H9 (cell line): Measurements from ENCODE around the gene ZNRF3. TPM values are rescaled to one million over a fixed set of nuclear protein-coding genes. Genes with fewer than 3 reads are reported as not detected.

Source experiments
- DNase-seq: peaks from one replicate; pipeline ENCODE4 v3.0.0-alpha.2; 2017
- H2AFZ ChIP-seq: one replicate; pipeline ENCODE4 v1.6.1; 2013; ENCODE audit warnings: mild to moderate bottlenecking, low read length, control low read depth, moderate library complexity
- H2AK5ac ChIP-seq: 2 replicates; pipeline ENCODE4 v1.6.1; 2013; ENCODE audit warnings: low read length, control low read depth, mixed read lengths; ENCODE audit not compliant: insufficient read length
- H2BK120ac ChIP-seq: one replicate; pipeline ENCODE4 v1.6.1; 2013; ENCODE audit warnings: low read depth, mild to moderate bottlenecking, low read length, control low read depth, inconsistent platforms; ENCODE audit not compliant: poor library complexity, severe bottlenecking
- H2BK12ac ChIP-seq: 2 replicates; pipeline ENCODE4 v1.6.1; 2013; ENCODE audit warnings: low read length, control low read depth, mixed read lengths, low read depth; ENCODE audit not compliant: insufficient read length
- H2BK15ac ChIP-seq: 2 replicates; pipeline ENCODE4 v1.6.1; 2013; ENCODE audit warnings: low read depth, low read length, control low read depth
- H2BK20ac ChIP-seq: one replicate; pipeline ENCODE4 v1.6.1; 2013; ENCODE audit warnings: low read depth, mild to moderate bottlenecking, low read length, control low read depth, inconsistent platforms; ENCODE audit not compliant: poor library complexity, severe bottlenecking
- H2BK5ac ChIP-seq: 2 replicates; pipeline ENCODE4 v1.6.1; 2013; ENCODE audit warnings: low read length, control low read depth, mixed read lengths; ENCODE audit not compliant: insufficient read length
- H3K14ac ChIP-seq: 2 replicates; pipeline ENCODE4 v1.6.1; 2013; ENCODE audit warnings: low read length, control low read depth; ENCODE audit not compliant: insufficient read depth
- H3K18ac ChIP-seq: 2 replicates; pipeline ENCODE4 v1.6.1; 2013; ENCODE audit warnings: low read depth, mild to moderate bottlenecking, mixed read lengths, low read length, control low read depth; ENCODE audit not compliant: insufficient read length
- H3K23ac ChIP-seq: 2 replicates; pipeline ENCODE4 v1.6.1; 2013; ENCODE audit warnings: low read length, control low read depth, mixed read lengths, low read depth; ENCODE audit not compliant: insufficient read length
- H3K23me2 ChIP-seq: 2 replicates; pipeline ENCODE4 v1.6.1; 2013; ENCODE audit warnings: low read depth, mild to moderate bottlenecking, mixed read lengths, low read length, control low read depth; ENCODE audit not compliant: insufficient read length, poor library complexity, severe bottlenecking
- H3K27ac ChIP-seq: 2 replicates; pipeline ENCODE4 v1.5.1; 2013; ENCODE audit warnings: low read length, control low read depth, mixed read lengths, low read depth; ENCODE audit not compliant: insufficient read length
- H3K27me3 ChIP-seq: 2 replicates; pipeline ENCODE4 v1.6.1; 2013; ENCODE audit warnings: low read length, control low read depth, inconsistent platforms; ENCODE audit not compliant: insufficient read depth
- H3K4ac ChIP-seq: 2 replicates; pipeline ENCODE4 v1.6.1; 2013; ENCODE audit warnings: low read depth, mild to moderate bottlenecking, control low read depth, inconsistent platforms, low read length, moderate library complexity
- H3K4me1 ChIP-seq: 2 replicates; pipeline ENCODE4 v1.6.1; 2013; ENCODE audit warnings: low read length, control low read depth, inconsistent platforms; ENCODE audit not compliant: insufficient read depth
- H3K4me2 ChIP-seq: 2 replicates; pipeline ENCODE4 v1.6.1; 2013; ENCODE audit warnings: low read length, control low read depth, mixed read lengths; ENCODE audit not compliant: insufficient read length, insufficient read depth
- H3K56ac ChIP-seq: 2 replicates; pipeline ENCODE4 v1.6.1; 2013; ENCODE audit warnings: low read depth, mild to moderate bottlenecking, mixed read lengths, low read length, control low read depth; ENCODE audit not compliant: insufficient read length
- H3K79me1 ChIP-seq: 2 replicates; pipeline ENCODE4 v1.6.1; 2013; ENCODE audit warnings: low read depth, mild to moderate bottlenecking, moderate library complexity, low read length, control low read depth, inconsistent platforms; ENCODE audit not compliant: insufficient read depth, poor library complexity, severe bottlenecking
- H3K79me2 ChIP-seq: 2 replicates; pipeline ENCODE4 v1.6.1; 2013; ENCODE audit warnings: low read length, control low read depth, inconsistent platforms; ENCODE audit not compliant: insufficient read depth
- H3K9ac ChIP-seq: 2 replicates; pipeline ENCODE4 v1.6.1; 2013; ENCODE audit warnings: low read length, control low read depth, mixed read lengths; ENCODE audit not compliant: insufficient read length; ENCODE audit errors: extremely low read depth
- H3K9me3 ChIP-seq: one replicate; pipeline ENCODE4 v1.6.1; 2013; ENCODE audit warnings: low read depth, low read length, inconsistent platforms; ENCODE audit not compliant: control insufficient read depth
- H3T11ph ChIP-seq: one replicate; pipeline ENCODE4 v1.6.1; 2013; ENCODE audit warnings: mild to moderate bottlenecking, low read length, control low read depth, inconsistent platforms
- H4K20me1 ChIP-seq: one replicate; pipeline ENCODE4 v1.6.1; 2013; ENCODE audit not compliant: control insufficient read depth, insufficient read length, insufficient read depth
- H4K5ac ChIP-seq: 2 replicates; pipeline ENCODE4 v1.6.1; 2013; ENCODE audit warnings: low read depth, mild to moderate bottlenecking, mixed read lengths, low read length, control low read depth; ENCODE audit not compliant: insufficient read length
- H4K8ac ChIP-seq: replicated peaks from 2 replicates; pipeline ENCODE4 v1.6.1; 2013; ENCODE audit warnings: low read length, control low read depth, mixed read lengths, low read depth; ENCODE audit not compliant: insufficient read length
- H4K91ac ChIP-seq: 2 replicates; pipeline ENCODE4 v1.6.1; 2013; ENCODE audit warnings: low read depth, mild to moderate bottlenecking, moderate library complexity, mixed read lengths, low read length, control low read depth; ENCODE audit not compliant: insufficient read length
- H3K27ac Mint-ChIP-seq, 3 experiments: 2 replicates in 2 of 3; 3 replicates in 1 of 3; pipeline ENCODE4 v1.8.0; 2020 to 2021; ENCODE audit warnings: mixed read lengths in 3 of 3, mild to moderate bottlenecking in 1 of 3, moderate library complexity in 1 of 3
- H3K27me3 Mint-ChIP-seq: 2 replicates; pipeline ENCODE4 v1.8.0; 2021; ENCODE audit warnings: low read depth, mild to moderate bottlenecking, moderate library complexity, mixed read lengths
- H3K36me3 Mint-ChIP-seq, 3 experiments: 2 replicates in 2 of 3; 3 replicates in 1 of 3; pipeline ENCODE4 v1.8.0; 2020 to 2021; ENCODE audit warnings: low read depth in 3 of 3, mixed read lengths in 3 of 3; ENCODE audit not compliant: insufficient read depth in 1 of 3
- H3K4me1 Mint-ChIP-seq, 2 experiments: 2 replicates each; pipeline ENCODE4 v1.8.0; 2020; ENCODE audit warnings: mixed read lengths in 2 of 2
- H3K4me3 Mint-ChIP-seq, 2 experiments: 2 replicates in 1 of 2; 3 replicates in 1 of 2; pipeline ENCODE4 v1.8.0; 2020 to 2021; ENCODE audit warnings: mild to moderate bottlenecking in 2 of 2, mixed read lengths in 2 of 2, moderate library complexity in 1 of 2
- H3K9me3 Mint-ChIP-seq, 2 experiments: 2 replicates in 1 of 2; 3 replicates in 1 of 2; pipeline ENCODE4 v1.8.0; 2020; ENCODE audit warnings: mild to moderate bottlenecking in 2 of 2, mixed read lengths in 2 of 2, moderate library complexity in 1 of 2
- CTCF ChIP-seq: fragments of 200-600 bp; sonication (generic); conservative IDR thresholded peaks from 3 replicates; pipeline ENCODE4 v1.8.0; 2021; ENCODE audit warnings: antibody characterized with exemption, mild to moderate bottlenecking
- WGBS: extraction: QIAGEN DNeasy Blood & Tissue Kit; methylation state at CpG from one replicate; pipeline ENCODE4 v1.1.7; 2013; ENCODE audit warnings: missing lambda C conversion rate, low lambda C conversion rate, mixed read lengths; ENCODE audit not compliant: insufficient read length; ENCODE audit errors: extremely low coverage; 5-methylcytosine and 5-hydroxymethylcytosine counted together
- total RNA-seq: library from RNA; stranded (reverse); gene quantifications from 2 replicates; pipeline ENCODE4 v1.2.1, GENCODE V29; 2021

The ZNRF3 gene
- total RNA-seq, 1 experiment from 2014 or later = 20.6 TPM

GRCh38 chr22:29012952-29013351, 129.6 kb downstream of the ZNRF3 start:
- no peak for TF ChIP-seq CTCF
- no peaks in the 10 kb centered on the region for H4K20me1 ChIP-seq
- no peak overlapping the region for H3K4ac ChIP-seq
- H3K9me3 Mint-ChIP-seq = no peaks in the 10 kb centered on the region
- peaks cover 2% of the 10 kb centered on the region; the same call in 1 of the 2 replicates for H3K79me2 ChIP-seq
- H2AK5ac ChIP-seq = no peak overlapping the region
- no peak overlapping the region for H2AFZ ChIP-seq
- no peak overlapping the region for H2BK12ac ChIP-seq
- H2BK5ac ChIP-seq = no peak overlapping the region
- no peak overlapping the region for H2BK15ac ChIP-seq
- H3K79me1 ChIP-seq = peaks cover 3% of the 10 kb centered on the region
- no peak overlapping the region for H2BK20ac ChIP-seq
- H3K4me3 Mint-ChIP-seq = no peak overlapping the region
- no peak overlapping the region for H3K14ac ChIP-seq
- no peaks in the 10 kb centered on the region for H3K9me3 ChIP-seq
- no peak overlapping the region for H3K4me2 ChIP-seq
- H3K4me1 ChIP-seq = peaks cover 3% of the 10 kb centered on the region
- no peaks in the 10 kb centered on the region for H3K23me2 ChIP-seq
- no peak overlapping the region for H3K27ac ChIP-seq
- H2BK120ac ChIP-seq = no peak overlapping the region
- H3T11ph ChIP-seq = no peak overlapping the region
- no peak overlapping the region for H4K91ac ChIP-seq
- no peak for DNase-seq
- H3K4me1 Mint-ChIP-seq = peaks cover 63 to 65% of the 10 kb centered on the region in 2 experiments
- H3K27ac Mint-ChIP-seq = no peak overlapping the region
- no peak overlapping the region for H3K56ac ChIP-seq
- H4K5ac ChIP-seq = no peak overlapping the region
- no peak overlapping the region for H3K23ac ChIP-seq
- no peak overlapping the region for H3K9ac ChIP-seq
- WGBS = no CpG with 5 or more reads among the region's 4 CpGs
- H4K8ac ChIP-seq = no peak overlapping the region
- H3K27me3 Mint-ChIP-seq = no peaks in the 10 kb centered on the region
- H3K27me3 ChIP-seq = no peaks in the 10 kb centered on the region
- no peak overlapping the region for H3K18ac ChIP-seq
- H3K36me3 Mint-ChIP-seq = peaks cover 2 to 26% (median 10%) of the 10 kb centered on the region in 3 experiments; a peak in 4 of 7 replicates
